8988T (cell line): ENCODE results near the gene FKBP1B.
"Not testable (repeated sequence)": the region's sequence is repeated elsewhere in the genome, so short reads cannot be mapped to it uniquely, and the experiment has no call there.

Source experiments
- DNase-seq: peaks from one replicate; pipeline ENCODE4 v3.0.0; 2011

Gene FKBP1B

DNA sequence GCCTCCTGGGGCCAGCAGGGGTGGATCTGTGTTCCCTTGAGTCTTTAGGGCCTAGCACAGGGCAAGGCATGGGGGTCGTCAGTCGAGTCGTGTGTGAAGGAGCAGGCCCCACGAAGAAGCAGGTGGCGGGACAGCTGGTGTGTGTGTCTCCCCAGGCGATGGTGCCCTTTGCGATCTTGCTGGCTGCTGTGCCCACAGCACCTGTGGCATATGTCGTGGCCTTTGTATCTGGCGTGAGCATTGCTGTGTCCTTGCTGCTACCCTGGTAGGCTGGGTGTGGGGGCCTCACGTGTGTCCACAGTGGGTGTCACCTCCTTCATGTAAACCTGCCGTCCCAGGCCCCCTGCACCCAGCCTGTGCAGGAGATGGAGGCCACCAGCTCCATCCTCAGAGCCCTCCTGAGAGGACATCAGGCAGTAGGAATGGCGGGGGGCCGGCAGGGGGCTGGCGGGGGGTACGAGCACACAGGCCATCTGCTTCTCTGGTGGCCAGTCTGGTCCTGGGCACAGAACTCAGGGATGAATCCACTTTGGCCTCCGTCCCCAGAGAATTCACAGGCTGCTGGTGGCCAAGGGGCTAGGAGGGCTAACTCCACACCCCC lies 26.5 kb upstream of the FKBP1B start:
- no peak for DNase-seq

DNA sequence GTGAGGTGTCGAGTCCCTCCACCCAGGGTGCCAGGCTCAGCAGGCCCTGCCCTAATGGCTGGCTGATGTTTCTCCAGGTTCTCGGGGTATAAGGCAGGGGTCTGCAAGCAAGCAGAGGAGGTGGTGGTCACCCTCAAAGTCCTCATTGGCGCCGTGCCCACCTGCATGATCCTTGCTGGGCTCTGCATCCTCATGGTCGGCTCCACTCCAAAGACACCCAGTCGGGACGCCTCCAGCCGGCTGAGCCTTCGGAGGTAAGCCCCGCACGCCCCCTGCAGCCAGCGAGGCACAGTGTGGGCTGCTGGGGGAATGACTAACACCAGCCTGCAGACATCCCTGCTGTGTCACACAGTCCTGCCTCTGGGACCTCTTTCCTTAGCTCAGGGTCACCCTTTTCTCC lies 25.5 kb upstream of the FKBP1B start:
- DNase-seq, result peak; percentile 53

DNA sequence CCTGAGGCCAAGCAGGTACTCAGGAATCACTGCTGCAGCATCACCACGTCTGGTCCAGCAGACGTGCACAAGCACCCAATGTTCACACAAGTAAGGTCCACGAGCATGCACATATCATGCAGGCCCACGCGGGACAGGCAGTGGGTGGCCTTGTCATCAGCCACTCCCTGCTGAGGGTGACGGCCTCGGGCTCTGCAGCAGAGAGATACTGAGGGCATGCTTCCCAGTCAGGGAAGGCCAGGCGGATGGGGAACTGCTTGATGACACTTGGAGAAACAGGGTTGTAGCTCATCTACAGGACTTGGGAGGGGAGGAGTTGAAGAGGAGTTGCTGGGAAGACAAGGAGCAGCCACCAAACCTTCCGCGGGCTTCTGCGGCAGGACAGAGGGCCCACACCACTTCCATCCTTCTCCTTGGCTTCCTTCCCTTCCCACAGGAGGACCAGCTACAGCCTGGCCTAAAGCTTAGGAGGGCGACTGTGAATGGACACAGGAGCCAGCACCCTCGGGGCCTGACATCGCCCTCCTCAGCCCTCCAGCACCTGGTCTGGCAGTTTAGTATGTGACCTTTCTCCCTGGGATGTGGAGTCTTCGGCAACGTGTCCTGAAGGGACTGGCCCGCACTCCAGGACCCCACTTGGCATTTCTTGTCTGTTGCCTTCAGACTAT lies 24.4 kb upstream of the FKBP1B start:
- no peak for DNase-seq

DNA sequence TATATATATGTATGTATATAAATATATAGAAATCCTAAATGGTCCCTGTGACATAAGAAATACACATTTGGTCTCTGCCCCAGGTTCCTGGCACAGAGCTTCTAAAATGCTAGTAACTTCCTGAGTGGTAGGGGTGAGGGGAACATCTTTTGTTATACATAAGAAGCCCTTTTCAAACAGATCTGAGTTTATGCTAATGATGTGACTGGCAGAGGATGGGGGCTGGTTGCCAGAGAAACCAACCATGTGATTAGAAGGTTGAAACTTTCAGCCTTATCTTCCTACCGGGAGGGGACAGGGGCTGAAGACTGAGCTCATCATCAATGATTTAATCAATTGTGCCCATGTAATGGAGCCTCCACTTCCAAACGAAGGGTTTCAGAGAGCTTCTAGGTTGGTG lies 23.3 kb upstream of the FKBP1B start:
- no peak for DNase-seq

- no peak for DNase-seq
Measured at GRCh38 chr2:24038786-24039499, 10.6 kb upstream of the FKBP1B start.

DNA sequence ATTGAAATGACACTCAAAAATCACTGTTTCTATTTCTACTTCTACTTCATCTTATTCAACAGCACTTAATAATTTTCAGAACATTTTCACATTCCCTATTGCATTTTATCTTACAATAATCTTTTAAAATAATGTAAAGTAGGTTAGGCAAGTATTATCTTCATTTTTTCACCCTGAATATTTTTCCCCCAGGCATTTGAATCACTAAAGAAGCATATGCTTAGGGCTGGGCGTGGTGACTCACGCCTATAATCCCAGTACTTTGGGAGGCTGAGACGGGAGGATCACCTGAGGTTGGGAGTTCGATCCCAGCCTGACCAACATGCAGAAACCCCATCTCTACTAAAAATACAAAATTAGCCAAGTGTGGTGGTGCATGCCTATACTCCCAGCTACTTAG lies 9.0 kb upstream of the FKBP1B start:
- no peak for DNase-seq

- DNase-seq, result not testable (repeated sequence)
Measured at GRCh38 chr2:24043133-24043532, 6.4 kb upstream of the FKBP1B start.

GRCh38 chr2:24045511-24046508 lies 3.7 kb upstream of the FKBP1B start:
- no peak for DNase-seq

- DNase-seq, result no peak
Measured at GRCh38 chr2:24046599-24046929, 3.0 kb upstream of the FKBP1B start.

DNA sequence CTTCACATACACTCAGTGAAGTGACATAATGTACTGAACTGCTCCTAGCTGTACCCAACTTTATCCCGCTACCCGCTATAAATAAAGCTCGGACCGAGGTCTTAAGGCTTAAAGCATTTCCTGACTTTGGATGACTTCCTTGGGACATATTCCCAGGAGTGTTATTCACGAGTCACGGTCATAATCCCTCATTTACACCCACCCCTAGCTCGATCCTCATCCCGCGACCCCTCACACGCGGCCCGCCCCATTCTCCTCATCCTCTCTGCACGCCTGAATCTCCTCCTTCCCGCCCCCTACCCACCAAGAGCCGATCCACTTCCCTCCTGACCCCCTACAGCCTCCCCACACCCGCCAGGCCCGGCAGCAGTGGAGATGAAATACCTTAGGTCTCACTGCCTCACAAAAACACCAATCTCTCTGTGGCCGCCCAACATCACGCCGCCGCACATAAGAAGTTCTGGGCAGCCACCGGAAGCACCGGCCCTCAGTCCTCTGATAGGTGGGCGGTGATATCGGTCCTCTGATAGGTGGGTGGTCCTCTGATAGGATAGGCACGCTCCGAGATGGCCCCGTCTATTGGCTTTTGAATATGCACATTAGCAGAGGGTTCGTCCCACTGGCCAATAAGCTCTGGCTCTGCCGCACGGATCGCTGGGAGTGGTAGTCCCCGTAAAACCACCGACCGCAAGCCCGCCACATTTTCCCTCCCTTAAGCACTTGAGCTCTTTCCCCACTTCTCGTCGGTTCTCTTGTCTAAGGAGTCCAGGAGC lies 2.4 kb upstream of the FKBP1B start, which contains the start of gene WDCP:
Gene WDCP (minus strand): TSS at position 462 of the 773 bp plus-strand sequence. CDS start 7,897 bp downstream, outside the sequence.
- DNase-seq, result peak; percentile 51

- DNase-seq, result no peak
Measured at GRCh38 chr2:24047703-24048033, 1.9 kb upstream of the FKBP1B start.

DNA sequence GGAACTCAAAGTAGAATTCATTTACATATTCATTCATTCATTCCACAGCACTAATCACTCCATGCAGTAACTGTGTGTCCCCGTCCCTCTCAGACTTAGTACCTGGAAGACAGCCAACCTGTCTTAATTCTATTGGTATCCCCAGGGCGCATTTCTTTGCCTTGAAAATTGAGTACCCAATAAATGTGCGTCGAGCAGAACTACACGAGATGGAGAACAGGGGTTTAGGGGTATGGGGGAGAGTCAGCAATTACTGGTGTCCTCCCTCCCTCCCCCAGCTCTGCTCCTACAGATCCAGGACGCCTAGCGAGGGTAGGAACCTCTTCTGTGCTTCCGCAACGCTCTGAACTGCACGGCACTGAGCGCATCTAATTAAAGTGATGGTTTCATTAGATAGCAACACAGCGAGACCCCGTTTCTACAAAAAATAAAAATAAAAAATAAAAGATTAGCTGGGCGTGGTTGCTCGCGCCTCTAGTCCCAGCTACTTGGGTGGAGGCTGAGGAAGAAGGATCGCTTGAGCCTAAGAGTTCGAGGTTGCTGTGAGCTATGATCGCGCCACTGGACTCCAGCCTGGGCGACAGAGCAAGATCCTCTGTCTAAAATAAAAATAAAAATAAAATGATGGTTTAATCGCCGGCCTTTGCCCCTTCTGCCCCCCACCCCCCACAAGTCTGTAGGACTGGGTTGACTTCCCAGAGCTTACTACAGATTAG lies 614 bp upstream of the FKBP1B start:
- DNase-seq, result no peak

GRCh38 chr2:24050041-24050979 lies 769 bp downstream of the FKBP1B start:
- no peak for DNase-seq

DNA sequence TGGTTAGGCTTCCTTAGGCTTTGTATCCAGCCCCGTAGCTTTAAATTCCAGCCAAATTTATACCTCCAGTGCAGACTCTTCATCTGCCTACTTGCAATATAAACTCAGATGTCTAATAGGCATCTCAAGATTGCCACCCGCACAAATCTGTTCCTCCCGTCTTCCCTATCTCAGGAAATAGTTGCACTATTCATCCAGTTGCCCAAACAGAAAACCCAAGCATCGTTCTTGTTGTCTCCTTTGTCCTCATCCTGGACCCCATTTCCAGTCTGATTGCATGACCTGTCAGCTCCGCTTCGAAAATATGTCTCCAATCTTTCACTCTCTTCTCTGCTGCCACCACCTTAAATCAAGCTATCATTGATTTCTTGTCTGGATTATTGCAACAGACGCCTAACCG lies 2.3 kb downstream of the FKBP1B start:
- no peak for DNase-seq

- DNase-seq, result no peak
Measured at GRCh38 chr2:24052951-24053350, 3.4 kb downstream of the FKBP1B start.

DNA sequence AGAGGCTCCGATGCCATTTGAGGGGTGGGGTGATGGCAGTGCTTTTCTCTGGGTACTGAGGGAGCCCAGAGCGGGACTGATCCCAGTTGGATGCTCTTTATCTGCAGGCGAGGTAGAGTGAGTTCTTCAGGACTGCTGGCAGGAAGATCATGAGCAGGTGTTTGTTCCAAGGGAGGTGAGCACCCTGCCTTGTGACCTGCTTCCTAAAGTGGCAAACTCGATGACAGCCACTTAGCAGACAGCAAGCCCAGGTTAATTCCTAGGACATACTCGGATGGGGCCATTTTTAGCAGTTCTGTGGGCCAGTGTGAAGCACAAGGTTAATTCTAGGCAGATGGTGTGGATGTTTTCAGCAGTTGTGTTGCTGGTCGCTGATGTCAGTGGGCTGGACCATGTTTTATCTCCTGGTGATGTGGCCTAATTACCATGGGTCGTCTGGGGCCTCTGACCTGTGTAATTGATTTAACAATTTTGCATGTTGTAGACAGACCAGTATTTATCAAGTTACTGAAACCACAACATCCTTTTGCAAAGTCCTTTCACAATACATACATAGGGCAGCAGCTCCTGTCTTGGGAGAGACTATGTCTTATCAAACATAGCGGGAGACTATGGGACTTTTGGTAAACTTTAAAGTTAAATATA lies 4.9 kb downstream of the FKBP1B start:
- no peak for DNase-seq

- no peak for DNase-seq
Measured at GRCh38 chr2:24055750-24056149, 6.2 kb downstream of the FKBP1B start.

GRCh38 chr2:24058564-24059271 lies 9.2 kb downstream of the FKBP1B start:
- no peak for DNase-seq

- DNase-seq, result no peak
Measured at GRCh38 chr2:24065341-24065740, 15.8 kb downstream of the FKBP1B start.
